H1 (cell line): ENCODE measurements around the gene USP10. TPM values are rescaled to one million over a fixed set of nuclear protein-coding genes. Genes with fewer than 3 reads are reported as not detected.

ENCODE experiments used
- CTCF ChIA-PET: fragments of 300-600 bp; sonication (Branson Sonifier 250); formaldehyde crosslinking; loops from one replicate; lab custom pipeline; 2021; ENCODE audit not compliant: partially characterized antibody; lab: Charles Lee
- POLR2A ChIA-PET: fragments of 300-600 bp; sonication (Branson Sonifier 250); formaldehyde crosslinking; loops from one replicate; lab custom pipeline; 2021; ENCODE audit warnings: inconsistent platforms; ENCODE audit not compliant: partially characterized antibody; lab: Charles Lee
- DNase-seq, 2 experiments: peaks; one replicate each; pipeline versions ENCODE4 v3.0.0 to v3.0.0-alpha.2; 2010 to 2022; ENCODE audit warnings: low spot score in 2 of 2, low read depth in 1 of 2, mixed read lengths in 1 of 2
- FAIRE-seq: peaks from 2 replicates; lab custom pipeline; 2011; peaks lifted over from hg19 to GRCh38; lab: Jason Lieb, UNC
- H2AFZ ChIP-seq: 2 replicates; pipeline ENCODE4 v1.8.1; 2012; ENCODE audit warnings: low read length, inconsistent platforms
- H2AK5ac ChIP-seq: 2 replicates; pipeline ENCODE4 v1.6.1; 2013; ENCODE audit warnings: low read depth, low read length
- H2BK120ac ChIP-seq: replicated peaks from 2 replicates; pipeline ENCODE3; 2013; ENCODE audit warnings: low read depth, low read length, inconsistent platforms
- H2BK12ac ChIP-seq: 2 replicates; pipeline ENCODE4 v1.6.1; 2013; ENCODE audit warnings: low read depth, low read length
- H2BK15ac ChIP-seq: 2 replicates; pipeline ENCODE4 v1.6.1; 2013; ENCODE audit warnings: low read length
- H2BK20ac ChIP-seq: 2 replicates; pipeline ENCODE4 v1.6.1; 2013; ENCODE audit warnings: low read length
- H2BK5ac ChIP-seq: 2 replicates; pipeline ENCODE4 v1.6.1; 2013; ENCODE audit warnings: low read depth, low read length
- H3K14ac ChIP-seq: 2 replicates; pipeline ENCODE4 v1.6.1; 2013; ENCODE audit warnings: inconsistent platforms; ENCODE audit not compliant: insufficient read length
- H3K18ac ChIP-seq: 2 replicates; pipeline ENCODE4 v1.6.1; 2013; ENCODE audit warnings: low read length; ENCODE audit errors: extremely low read depth
- H3K23ac ChIP-seq: 2 replicates; pipeline ENCODE4 v1.6.1; 2013; ENCODE audit warnings: inconsistent platforms; ENCODE audit not compliant: insufficient read length
- H3K23me2 ChIP-seq: 2 replicates; pipeline ENCODE4 v1.6.1; 2013; ENCODE audit warnings: low read depth, low read length
- H3K27ac ChIP-seq: 2 replicates; pipeline ENCODE4 v1.6.1; 2011; ENCODE audit warnings: low read depth, low read length, inconsistent platforms
- H3K27me3 ChIP-seq, 4 experiments: replicated peaks in 1 of 4; 1 replicate in 1 of 4; 2 replicates in 3 of 4; pipeline versions ENCODE4 v1.6.1 to v1.8.1; 2011 to 2013; ENCODE audit warnings: low read length in 3 of 4, mild to moderate bottlenecking in 3 of 4, inconsistent platforms in 2 of 4, mixed read lengths in 2 of 4, moderate library complexity in 1 of 4; ENCODE audit not compliant: control insufficient read depth in 3 of 4, insufficient read depth in 3 of 4; ENCODE audit errors: extremely low read depth in 1 of 4
- H3K36me3 ChIP-seq, 4 experiments: 2 replicates each; pipeline versions ENCODE4 v1.6.1 to v1.8.1; 2011 to 2013; ENCODE audit warnings: mild to moderate bottlenecking in 4 of 4, low read length in 3 of 4, moderate library complexity in 2 of 4, control low read depth in 1 of 4, inconsistent platforms in 1 of 4; ENCODE audit not compliant: insufficient read depth in 4 of 4, control insufficient read depth in 2 of 4
- H3K4ac ChIP-seq: replicated peaks from 2 replicates; pipeline ENCODE3; 2013; ENCODE audit warnings: low read length, low read depth, mixed read lengths, inconsistent platforms; ENCODE audit not compliant: insufficient read length
- H3K4me1 ChIP-seq, 4 experiments: replicated peaks in 1 of 4; 1 replicate in 1 of 4; 2 replicates in 3 of 4; pipeline versions ENCODE4 v1.6.1 to v1.8.1; 2011 to 2013; ENCODE audit warnings: low read length in 3 of 4, inconsistent platforms in 2 of 4, mixed read lengths in 1 of 4; ENCODE audit not compliant: insufficient read depth in 4 of 4, control insufficient read depth in 3 of 4
- H3K4me2 ChIP-seq, 2 experiments: 2 replicates each; pipeline versions ENCODE4 v1.6.1 to v1.8.1; 2011 to 2013; ENCODE audit warnings: low read depth in 2 of 2, low read length in 2 of 2, control low read depth in 1 of 2, inconsistent platforms in 1 of 2, mild to moderate bottlenecking in 1 of 2; ENCODE audit not compliant: insufficient read depth in 1 of 2
- H3K4me3 ChIP-seq, 4 experiments: fragments of 200-600, 300-600 bp in 1 of 4; sonication (generic), shearing (Covaris generic), sonication (Bioruptor Twin) in 1 of 4; 2 replicates each; pipeline versions ENCODE4 v1.5.1 to v1.8.1; 2011 to 2016; ENCODE audit warnings: low read length in 4 of 4, low read depth in 3 of 4, control low read depth in 2 of 4, inconsistent platforms in 2 of 4, mild to moderate bottlenecking in 2 of 4, mixed read lengths in 1 of 4, moderate library complexity in 1 of 4; ENCODE audit not compliant: insufficient read depth in 2 of 4; ENCODE audit errors: extremely low read depth in 1 of 4
- H3K56ac ChIP-seq: replicated peaks from 2 replicates; pipeline ENCODE3; 2013; ENCODE audit warnings: low read depth, mild to moderate bottlenecking, mixed read lengths, low read length, inconsistent platforms; ENCODE audit not compliant: insufficient read length
- H3K79me1 ChIP-seq: 2 replicates; pipeline ENCODE4 v1.6.1; 2013; ENCODE audit warnings: low read depth, low read length, control low read depth
- H3K79me2 ChIP-seq, 2 experiments: 2 replicates each; pipeline versions ENCODE4 v1.6.1 to v1.8.1; 2012 to 2013; ENCODE audit warnings: low read length in 2 of 2, mild to moderate bottlenecking in 2 of 2, inconsistent platforms in 1 of 2; ENCODE audit not compliant: insufficient read depth in 2 of 2, control insufficient read depth in 1 of 2
- H3K9ac ChIP-seq, 4 experiments: replicated peaks in 1 of 4; 1 replicate in 1 of 4; 2 replicates in 3 of 4; pipeline versions ENCODE4 v1.6.1 to v1.8.1; 2011 to 2013; ENCODE audit warnings: low read depth in 3 of 4, low read length in 3 of 4, control low read depth in 2 of 4, mild to moderate bottlenecking in 2 of 4, moderate library complexity in 2 of 4, inconsistent platforms in 1 of 4; ENCODE audit errors: extremely low read depth in 1 of 4
- H3K9me3 ChIP-seq, 2 experiments: 2 replicates each; pipeline versions ENCODE4 v1.6.1 to v1.8.1; 2012 to 2013; ENCODE audit warnings: mild to moderate bottlenecking in 2 of 2, moderate library complexity in 2 of 2, control low read depth in 1 of 2, inconsistent platforms in 1 of 2, low read depth in 1 of 2, low read length in 1 of 2, mixed read lengths in 1 of 2; ENCODE audit not compliant: insufficient read depth in 2 of 2
- H4K20me1 ChIP-seq, 2 experiments: replicated peaks in 1 of 2; 2 replicates each; pipeline versions ENCODE3 to v1.8.1; 2011 to 2013; ENCODE audit warnings: inconsistent platforms in 2 of 2, low read length in 2 of 2, mild to moderate bottlenecking in 1 of 2; ENCODE audit not compliant: insufficient read depth in 2 of 2, control insufficient read depth in 1 of 2
- H4K5ac ChIP-seq: 2 replicates; pipeline ENCODE4 v1.6.1; 2013; ENCODE audit warnings: low read length, low read depth, mixed read lengths, inconsistent platforms; ENCODE audit not compliant: insufficient read length
- H4K8ac ChIP-seq: 2 replicates; pipeline ENCODE4 v1.8.0; 2013; ENCODE audit warnings: mild to moderate bottlenecking, moderate library complexity, low read length, inconsistent platforms; ENCODE audit not compliant: insufficient read depth; ENCODE audit errors: extremely low read depth
- H4K91ac ChIP-seq: replicated peaks from 2 replicates; pipeline ENCODE3; 2013; ENCODE audit warnings: low read length, mixed read lengths, inconsistent platforms; ENCODE audit not compliant: insufficient read length
- BACH1 ChIP-seq: IDR thresholded peaks from 2 replicates; pipeline ENCODE4 v1.6.1; 2012; ENCODE audit warnings: low read length, improper control_type of control experiment
- EZH2 ChIP-seq: fragments of 200-600 bp; sonication (generic); IDR thresholded peaks from 2 replicates; pipeline ENCODE4 v1.7.1; 2012; ENCODE audit warnings: low read depth, mild to moderate bottlenecking, moderate library complexity, low read length, inconsistent platforms; ENCODE audit not compliant: severe bottlenecking
- POLR2AphosphoS5 ChIP-seq: IDR thresholded peaks from 2 replicates; pipeline ENCODE4 v1.6.1; 2011; ENCODE audit warnings: low read depth, low read length
- SP4 ChIP-seq: IDR thresholded peaks from 2 replicates; pipeline ENCODE4 v1.6.1; 2012; ENCODE audit warnings: low read length, inconsistent platforms
- TAF1 ChIP-seq: IDR thresholded peaks from 2 replicates; pipeline ENCODE4 v1.6.1; 2011; ENCODE audit warnings: mild to moderate bottlenecking, low read depth, low read length
- TAF7 ChIP-seq: optimal IDR thresholded peaks from 2 replicates; pipeline ENCODE3; 2011; ENCODE audit warnings: low read depth, mild to moderate bottlenecking, inconsistent platforms, low read length, moderate library complexity, borderline replicate concordance
- WGBS, 2 experiments: shearing (Covaris generic) in 1 of 2; methylation state at CpG; one replicate each; pipeline versions ENCODE4 v1.1.6 to v1.1.7; 2013 to 2015; ENCODE audit warnings: low lambda C conversion rate in 2 of 2, mixed read lengths in 2 of 2, inconsistent platforms in 1 of 2, low coverage in 1 of 2, missing lambda C conversion rate in 1 of 2; ENCODE audit not compliant: insufficient replicate concordance in 2 of 2, insufficient coverage in 1 of 2, insufficient read length in 1 of 2; ENCODE audit errors: extremely low coverage in 1 of 2, missing lambda C conversion rate in 1 of 2; 5-methylcytosine and 5-hydroxymethylcytosine counted together
- polyA plus RNA-seq, 7 experiments: library from polyadenylated mRNA; depleted of rRNA in 3 of 7; stranded (reverse) in 5 of 7; unstranded in 2 of 7; fragments of >200 nt in 5 of 7; fragments of 200-250 nt in 2 of 7; gene quantifications; 1 replicate in 5 of 7; 2 replicates in 1 of 7; 4 replicates in 1 of 7; pipeline versions ENCODE4 v1.2.1 to v1.2.3, GENCODE V29; 2011 to 2013; ENCODE audit warnings: missing spikeins in 2 of 7, mixed read lengths in 2 of 7
- total RNA-seq: library from RNA; stranded (reverse); fragmentation: NEBNext Ultra II Directional; extraction: Animal tissue kit (Norgen Biotek cat#: 25700); gene quantifications from 2 replicates; pipeline ENCODE4 v1.2.1, GENCODE V29; 2021
- TF ChIP-seq, protein P1 (sequence below), 3 experiments: IDR thresholded peaks; 1 replicate in 2 of 3; 2 replicates in 1 of 3; pipeline versions ENCODE4 v1.5.1 to v1.6.1; 2011; ENCODE audit warnings: low read length in 3 of 3, mild to moderate bottlenecking in 3 of 3, inconsistent platforms in 2 of 3, low read depth in 1 of 3, moderate library complexity in 1 of 3; ENCODE audit not compliant: insufficient read depth in 1 of 3; ENCODE audit errors: control extremely low read depth in 1 of 3
- TF ChIP-seq, protein P2 (sequence below): IDR thresholded peaks from 2 replicates; pipeline ENCODE4 v1.6.1; 2012; ENCODE audit warnings: low read length, inconsistent platforms

Gene USP10
- total and polyA plus RNA-seq, 2 of the 8 experiments (the other 6 are each of a cell fraction or from before 2014, with no cell fraction given) = 171 to 195 TPM

DNA sequence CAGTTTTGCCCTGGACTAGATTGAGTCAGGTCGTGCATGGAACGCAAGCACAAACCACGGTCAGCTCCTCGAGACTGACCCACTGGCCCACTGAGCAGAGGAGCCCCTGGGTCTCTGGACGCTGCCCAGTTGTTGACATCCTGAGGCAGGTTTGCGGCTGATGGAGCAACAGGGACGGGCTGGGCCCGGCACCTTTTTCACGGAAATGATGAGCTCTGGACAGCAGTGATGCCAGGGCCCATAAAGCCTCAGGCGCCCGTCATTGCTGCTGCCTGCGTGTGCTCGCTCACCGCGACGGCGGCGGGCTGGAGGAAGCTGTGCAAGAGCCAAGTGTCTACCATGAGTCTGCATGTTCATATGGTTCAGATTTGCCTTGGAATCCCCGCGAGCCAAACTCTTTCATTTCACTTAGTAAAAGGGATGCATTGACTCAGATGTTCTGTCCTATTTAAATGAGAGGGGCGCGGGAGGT is 89.2 kb downstream of the USP10 start:
- Histone ChIP-seq H2BK5ac (no peak overlapping the region), H2BK15ac (no peak overlapping the region), H2AFZ (no peak overlapping the region), H3K23ac (no peak overlapping the region), H4K8ac (no peak overlapping the region), H3K14ac (no peak overlapping the region), H3K27ac (no peak overlapping the region), H2AK5ac (no peak overlapping the region), H3K79me2 (no peaks in the 10 kb centered on the region), H3K4ac (no peak overlapping the region), H2BK12ac (no peak overlapping the region), H3K36me3 (no peaks in the 10 kb centered on the region), H3K4me1 (no peaks in the 10 kb centered on the region), H3K18ac (no peak overlapping the region), H3K4me2 (no peak overlapping the region), H3K56ac (no peak overlapping the region), H2BK20ac (no peak overlapping the region), H3K79me1 (0 out of 2 replicates have a peak, but pooled peaks cover 2% of the 10 kb centered on the region), H3K23me2 (no peaks in the 10 kb centered on the region), H2BK120ac (no peak overlapping the region), H3K4me3 (no peak overlapping the region), H4K91ac (no peak overlapping the region), H3K9me3 (no peaks in the 10 kb centered on the region), H4K20me1 (no peaks in the 10 kb centered on the region), H3K9ac (no peak overlapping the region), H4K5ac (no peak overlapping the region), H3K27me3 (no peaks in the 10 kb centered on the region)
- ChIA-PET POLR2A (no interaction called here), CTCF (interaction anchor here (1.1 to 1.6 kb wide), 3 partner anchors 42 to 182 kb away, joined by 3 to 6 read pairs (median 3); no protein-coding TSS in a partner anchor)
- 91% methylated on average over 22 of the region's 22 CpGs; no CpG with 5 or more reads in 1 of the 2 experiments for WGBS, 2 experiments
- DNase-seq (no peak), FAIRE-seq (no peak)
- TF ChIP-seq BACH1 (no peak), SP4 (no peak), TAF7 (no peak), TAF1 (no peak), EZH2 (no peak), POLR2AphosphoS5 (no peak)
- TF ChIP-seq, protein P1, sequence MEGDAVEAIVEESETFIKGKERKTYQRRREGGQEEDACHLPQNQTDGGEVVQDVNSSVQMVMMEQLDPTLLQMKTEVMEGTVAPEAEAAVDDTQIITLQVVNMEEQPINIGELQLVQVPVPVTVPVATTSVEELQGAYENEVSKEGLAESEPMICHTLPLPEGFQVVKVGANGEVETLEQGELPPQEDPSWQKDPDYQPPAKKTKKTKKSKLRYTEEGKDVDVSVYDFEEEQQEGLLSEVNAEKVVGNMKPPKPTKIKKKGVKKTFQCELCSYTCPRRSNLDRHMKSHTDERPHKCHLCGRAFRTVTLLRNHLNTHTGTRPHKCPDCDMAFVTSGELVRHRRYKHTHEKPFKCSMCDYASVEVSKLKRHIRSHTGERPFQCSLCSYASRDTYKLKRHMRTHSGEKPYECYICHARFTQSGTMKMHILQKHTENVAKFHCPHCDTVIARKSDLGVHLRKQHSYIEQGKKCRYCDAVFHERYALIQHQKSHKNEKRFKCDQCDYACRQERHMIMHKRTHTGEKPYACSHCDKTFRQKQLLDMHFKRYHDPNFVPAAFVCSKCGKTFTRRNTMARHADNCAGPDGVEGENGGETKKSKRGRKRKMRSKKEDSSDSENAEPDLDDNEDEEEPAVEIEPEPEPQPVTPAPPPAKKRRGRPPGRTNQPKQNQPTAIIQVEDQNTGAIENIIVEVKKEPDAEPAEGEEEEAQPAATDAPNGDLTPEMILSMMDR (IDR thresholded peaks at IDR 0.05; ENCODE audit: control extremely low read depth in 1 of 3, insufficient read depth in 1 of 3, low read depth in 1 of 3, low read length in 3 of 3) = no peak
- TF ChIP-seq, protein P2, sequence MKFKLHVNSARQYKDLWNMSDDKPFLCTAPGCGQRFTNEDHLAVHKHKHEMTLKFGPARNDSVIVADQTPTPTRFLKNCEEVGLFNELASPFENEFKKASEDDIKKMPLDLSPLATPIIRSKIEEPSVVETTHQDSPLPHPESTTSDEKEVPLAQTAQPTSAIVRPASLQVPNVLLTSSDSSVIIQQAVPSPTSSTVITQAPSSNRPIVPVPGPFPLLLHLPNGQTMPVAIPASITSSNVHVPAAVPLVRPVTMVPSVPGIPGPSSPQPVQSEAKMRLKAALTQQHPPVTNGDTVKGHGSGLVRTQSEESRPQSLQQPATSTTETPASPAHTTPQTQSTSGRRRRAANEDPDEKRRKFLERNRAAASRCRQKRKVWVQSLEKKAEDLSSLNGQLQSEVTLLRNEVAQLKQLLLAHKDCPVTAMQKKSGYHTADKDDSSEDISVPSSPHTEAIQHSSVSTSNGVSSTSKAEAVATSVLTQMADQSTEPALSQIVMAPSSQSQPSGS = no peak
